HG03558 (cell line): ENCODE measurements around the gene ITGA7.
"Not testable (repeated sequence)": the region's sequence is repeated elsewhere in the genome, so short reads cannot be mapped to it uniquely, and the experiment has no call there.

Source experiments
- ATAC-seq: cut with Tn5 transposase; IDR thresholded peaks from one replicate; pipeline ENCODE4 v1.9.1; 2021; ENCODE audit warnings: moderate number of reproducible peaks; ENCODE audit not compliant: unreplicated experiment; ENCODE audit errors: extremely low read depth

The ITGA7 gene

GRCh38 chr12:55657212-55657611, 50.5 kb downstream of the ITGA7 start:
- ATAC-seq: no peak

GRCh38 chr12:55654511-55655214, 53.0 kb downstream of the ITGA7 start:
- no peak for ATAC-seq

GRCh38 chr12:55653031-55653430, 54.7 kb downstream of the ITGA7 start:
- ATAC-seq: no peak

- ATAC-seq: no peak
Observed at GRCh38 chr12:55652352-55652751, 55.4 kb downstream of the ITGA7 start.

GRCh38 chr12:55651299-55651683, 56.4 kb downstream of the ITGA7 start:
- no peak for ATAC-seq

- ATAC-seq: not testable (repeated sequence)
Observed at GRCh38 chr12:55650620-55651298, 56.9 kb downstream of the ITGA7 start.

- ATAC-seq: no peak
Observed at GRCh38 chr12:55647027-55647426, 60.7 kb downstream of the ITGA7 start.

- ATAC-seq: no peak
Observed at GRCh38 chr12:55644591-55644990, 63.1 kb downstream of the ITGA7 start.

- no peak for ATAC-seq
Observed at GRCh38 chr12:55642669-55643068, 65.0 kb downstream of the ITGA7 start.

- no peak for ATAC-seq
Observed at GRCh38 chr12:55642267-55642666, 65.4 kb downstream of the ITGA7 start.

GRCh38 chr12:55641595-55641994, 66.1 kb downstream of the ITGA7 start:
- ATAC-seq: no peak

- no peak for ATAC-seq
Observed at GRCh38 chr12:55637467-55637866, 70.2 kb downstream of the ITGA7 start.

GRCh38 chr12:55636853-55637252, 70.9 kb downstream of the ITGA7 start, which contains the start of gene OR10P1:
OR10P1 (plus strand) TSS chr12:55636892; CDS start chr12:55636892, 0 bp downstream.
- no peak for ATAC-seq

- ATAC-seq: no peak
Observed at GRCh38 chr12:55636116-55636655, 71.5 kb downstream of the ITGA7 start.
